ENCODE results near the gene POU2AF3.

The POU2AF3 gene

GRCh38 chr11:111353776-111354600 is 55.6 kb downstream of the POU2AF3 start:
- DNase-seq, result no peak

DNA sequence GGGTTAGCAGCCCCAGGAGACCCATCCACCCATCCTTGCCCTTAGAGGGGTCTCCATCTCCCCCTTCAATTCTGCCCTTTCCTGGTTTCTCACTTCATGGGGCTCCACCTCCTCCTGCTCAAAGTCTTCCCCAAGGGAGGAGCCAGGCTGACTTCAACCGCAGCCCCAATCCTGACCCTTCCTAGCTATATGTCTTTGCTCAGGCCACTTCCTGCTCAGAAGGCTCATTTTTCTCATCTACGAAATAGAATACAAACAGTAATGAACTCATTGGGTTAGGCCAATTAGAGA is 56.2 kb downstream of the POU2AF3 start:
- no peak for DNase-seq

GRCh38 chr11:111355101-111355500 is 56.8 kb downstream of the POU2AF3 start:
- no peak for DNase-seq

DNA sequence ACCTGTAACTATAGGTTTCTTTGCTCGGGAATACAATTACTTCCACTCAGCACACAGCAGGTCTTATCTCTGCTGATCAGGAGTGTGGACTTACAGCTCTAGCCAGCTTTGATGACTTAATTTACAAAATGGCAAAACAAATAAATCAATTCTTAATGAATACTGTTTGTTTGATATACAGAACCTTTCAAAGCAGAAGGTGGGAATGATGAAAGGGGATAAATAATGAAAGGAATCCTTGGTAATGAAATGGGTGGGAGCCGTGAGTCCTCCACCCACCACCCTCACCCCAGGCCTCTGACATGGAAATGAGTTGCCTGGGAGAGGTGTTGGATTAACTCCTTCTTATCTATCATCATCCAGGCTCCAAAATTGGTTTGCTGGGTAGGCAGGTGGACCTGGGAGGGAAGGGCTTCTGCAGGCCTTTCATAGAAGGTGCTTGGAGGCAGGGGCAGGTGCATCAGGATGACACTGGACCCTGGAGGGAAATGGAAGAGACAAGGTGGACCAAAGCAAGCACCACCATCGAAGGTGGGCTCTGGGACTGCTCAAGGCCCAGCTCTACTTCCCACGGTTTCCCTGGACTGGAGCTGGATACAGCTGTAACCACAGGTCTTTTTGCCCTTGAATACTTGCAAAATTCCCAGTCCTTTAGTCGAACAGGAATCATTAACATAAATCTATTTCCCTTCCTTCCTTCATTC is 57.8 kb downstream of the POU2AF3 start:
- no peak for DNase-seq

DNA sequence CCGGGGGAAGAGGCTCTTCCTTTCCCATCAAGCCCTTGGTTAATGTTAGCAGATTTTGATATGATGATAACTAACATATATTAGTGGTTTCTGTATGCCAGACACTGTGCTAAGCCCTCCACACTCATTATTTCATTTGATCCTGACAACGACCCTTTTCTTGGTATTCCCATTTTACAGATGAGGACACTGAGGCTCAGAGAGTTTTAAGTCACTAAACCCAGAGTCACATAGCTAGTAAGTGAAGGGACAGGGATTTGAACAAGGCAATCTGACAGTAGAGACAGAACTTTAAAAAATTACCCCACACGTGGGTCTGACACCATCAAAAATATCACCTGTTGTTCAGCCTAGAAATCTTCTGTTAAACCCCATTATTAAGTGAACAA is 58.3 kb downstream of the POU2AF3 start:
- no peak for DNase-seq

- DNase-seq, result no peak
Observed at GRCh38 chr11:111357150-111358037, 59.0 kb downstream of the POU2AF3 start.
